ENCODE results near the gene HRG. TPM values are rescaled to one million over a fixed set of nuclear protein-coding genes. Genes with fewer than 3 reads are reported as not detected.

HRG gene
- total RNA-seq, 1 experiment from 2014 or later: not detected

DNA sequence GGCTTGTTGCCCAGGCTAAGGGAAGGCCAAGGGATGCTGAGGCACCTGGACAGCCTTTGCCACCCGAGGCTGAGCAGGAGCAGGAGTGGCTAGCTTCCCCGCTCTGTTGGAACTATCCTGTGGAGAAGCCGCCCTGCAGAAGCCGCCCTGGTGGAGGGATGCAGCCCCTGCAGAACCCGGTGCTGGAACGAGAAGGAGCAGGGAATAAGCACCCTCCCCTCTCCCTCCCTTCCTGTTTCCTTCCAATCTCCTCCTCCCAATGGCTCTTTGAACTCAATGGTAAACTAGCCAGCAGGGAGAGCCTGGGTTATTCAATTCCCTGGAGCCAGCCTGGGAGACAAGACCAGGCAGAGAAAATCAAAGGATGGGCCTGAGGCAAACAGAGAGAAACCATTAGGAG lies 11.8 kb upstream of the HRG start:
- no peaks in the 10 kb centered on the region for H3K9me2 ChIP-seq (replicated peaks; ENCODE audit: insufficient read depth, low read length)
- H3K27ac ChIP-seq (ENCODE audit: low read length): peak overlapping the region; percentile 88
- H4K20me1 ChIP-seq (ENCODE audit: insufficient read depth, low read depth, low read length): no peaks in the 10 kb centered on the region
- no peaks in the 10 kb centered on the region for H3K36me3 ChIP-seq (ENCODE audit: insufficient read depth, low read length)
- DNase-seq: no peak
- H2AFZ ChIP-seq (ENCODE audit: low read length): peak overlapping the region; percentile 71; the same call in 1 of the 2 replicates
- no peaks in the 10 kb centered on the region for H3K27me3 ChIP-seq (ENCODE audit: low read length)
- H3K9me3 ChIP-seq (ENCODE audit: low read length): no peaks in the 10 kb centered on the region
- peaks cover 25% of the 10 kb centered on the region for H3K4me1 ChIP-seq (ENCODE audit: low read length)
- H3K79me2 ChIP-seq (ENCODE audit: low read length): no peaks in the 10 kb centered on the region
- H3K9ac ChIP-seq (ENCODE audit: low read length): peak overlapping the region; percentile 50
- H3K4me3 ChIP-seq (ENCODE audit: low read length): peak overlapping the region; percentile 10; the same call in 1 of the 2 replicates
- H3K4me2 ChIP-seq (ENCODE audit: low read depth, low read length, poor library complexity, severe bottlenecking): peak overlapping the region; percentile 53

DNA sequence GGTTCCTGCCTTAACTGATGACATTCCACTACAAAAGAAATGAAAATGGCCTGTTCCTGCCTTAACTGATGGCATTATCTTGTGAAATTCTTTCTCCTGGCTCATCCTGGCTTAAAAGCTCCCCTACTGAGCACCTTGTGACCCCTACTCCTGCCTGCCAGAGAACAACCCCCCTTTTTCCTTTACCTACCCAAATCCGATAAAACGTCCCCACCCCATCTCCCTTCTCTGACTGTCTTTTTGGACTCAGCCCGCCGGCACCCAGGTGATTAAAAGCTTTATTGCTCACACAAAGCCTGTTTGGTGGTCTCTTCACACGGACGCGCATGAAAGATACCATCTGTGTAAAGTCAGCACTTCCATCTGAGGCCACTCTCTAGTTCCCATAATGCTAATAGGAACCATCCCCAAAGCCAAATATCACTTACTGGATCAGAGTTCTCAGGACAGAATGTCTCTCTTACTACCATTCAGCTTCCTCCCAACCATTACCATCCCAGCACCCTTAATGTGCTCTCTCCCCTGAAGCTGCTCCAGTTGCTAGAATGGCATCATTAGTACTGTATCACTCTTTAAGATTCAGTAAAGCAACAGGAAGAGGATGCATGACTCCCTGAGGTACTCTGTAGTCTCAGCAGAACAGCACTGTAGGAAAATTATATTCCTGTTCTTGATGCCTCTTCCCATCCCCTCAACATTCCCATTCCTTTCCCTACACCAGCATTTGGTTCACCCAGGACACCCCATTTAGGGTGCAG lies 2.3 kb upstream of the HRG start:
- no peaks in the 10 kb centered on the region for H3K9me2 ChIP-seq (replicated peaks; ENCODE audit: insufficient read depth, low read length)
- H4K20me1 ChIP-seq (ENCODE audit: insufficient read depth, low read depth, low read length): no peaks in the 10 kb centered on the region
- no peaks in the 10 kb centered on the region for H3K9me3 ChIP-seq (ENCODE audit: low read length)
- H3K4me2 ChIP-seq (ENCODE audit: low read depth, low read length, poor library complexity, severe bottlenecking): no peak overlapping the region
- no peak for DNase-seq
- no peaks in the 10 kb centered on the region for H3K36me3 ChIP-seq (ENCODE audit: insufficient read depth, low read length)
- no peak overlapping the region for H2AFZ ChIP-seq (ENCODE audit: low read length)
- no peak overlapping the region for H3K27ac ChIP-seq (ENCODE audit: low read length)
- no peaks in the 10 kb centered on the region for H3K27me3 ChIP-seq (ENCODE audit: low read length)
- H3K4me1 ChIP-seq (ENCODE audit: low read length): no peaks in the 10 kb centered on the region
- H3K4me3 ChIP-seq (ENCODE audit: low read length): no peak overlapping the region
- no peaks in the 10 kb centered on the region for H3K79me2 ChIP-seq (ENCODE audit: low read length)
- no peak overlapping the region for H3K9ac ChIP-seq (ENCODE audit: low read length)

DNA sequence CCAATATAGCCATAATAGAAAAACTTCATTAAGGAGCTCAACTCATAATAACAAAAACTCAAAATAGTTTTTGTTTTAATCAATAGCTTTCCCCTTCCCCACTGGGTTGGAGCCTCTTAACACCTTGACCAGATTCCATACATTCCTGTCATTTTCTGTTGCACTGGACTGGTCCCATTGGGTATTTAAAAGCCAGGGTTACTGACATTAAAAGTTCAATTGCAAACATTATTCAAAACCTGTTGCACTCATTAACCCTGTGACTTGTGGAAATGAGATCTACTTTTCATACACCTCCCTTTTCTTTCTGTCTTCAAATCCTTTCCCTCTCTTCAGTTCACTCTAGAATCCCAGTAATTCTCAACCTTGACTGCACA lies 1.7 kb upstream of the HRG start:
- Histone ChIP-seq H3K4me2 (ENCODE audit: low read depth, low read length, poor library complexity, severe bottlenecking) (no peak overlapping the region), H3K36me3 (ENCODE audit: insufficient read depth, low read length) (no peaks in the 10 kb centered on the region), H3K9me3 (ENCODE audit: low read length) (no peaks in the 10 kb centered on the region), H3K4me3 (ENCODE audit: low read length) (no peak overlapping the region), H3K9me2 (replicated peaks; ENCODE audit: insufficient read depth, low read length) (no peaks in the 10 kb centered on the region), H3K4me1 (ENCODE audit: low read length) (no peaks in the 10 kb centered on the region), H3K27ac (ENCODE audit: low read length) (no peak overlapping the region), H3K9ac (ENCODE audit: low read length) (no peak overlapping the region), H2AFZ (ENCODE audit: low read length) (no peak overlapping the region), H3K79me2 (ENCODE audit: low read length) (no peaks in the 10 kb centered on the region), H4K20me1 (ENCODE audit: insufficient read depth, low read depth, low read length) (no peaks in the 10 kb centered on the region), H3K27me3 (ENCODE audit: low read length) (no peaks in the 10 kb centered on the region)
- DNase-seq: no peak

DNA sequence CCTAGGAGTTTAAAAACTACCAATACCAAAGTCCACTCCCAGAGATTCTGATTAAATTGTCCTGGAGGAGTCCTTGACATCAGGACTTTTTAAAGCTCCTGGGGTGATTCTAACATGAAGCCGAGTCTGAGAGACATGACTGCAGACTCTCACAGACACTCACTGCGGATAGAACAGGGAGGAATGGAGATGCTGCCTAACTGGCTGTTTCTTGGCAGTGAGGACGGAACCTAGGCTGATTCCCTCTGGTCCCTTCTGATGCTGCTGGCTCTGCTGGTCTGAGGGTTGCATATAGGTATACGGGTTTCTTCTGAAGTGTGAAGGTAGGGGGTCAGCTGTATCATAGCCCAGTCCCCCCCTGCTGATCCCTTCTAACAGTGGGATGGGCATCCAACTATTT lies 1.3 kb upstream of the HRG start:
- H2AFZ ChIP-seq (ENCODE audit: low read length): no peak overlapping the region
- no peaks in the 10 kb centered on the region for H3K79me2 ChIP-seq (ENCODE audit: low read length)
- H3K4me1 ChIP-seq (ENCODE audit: low read length): no peaks in the 10 kb centered on the region
- H3K4me2 ChIP-seq (ENCODE audit: low read depth, low read length, poor library complexity, severe bottlenecking): no peak overlapping the region
- no peaks in the 10 kb centered on the region for H3K9me2 ChIP-seq (replicated peaks; ENCODE audit: insufficient read depth, low read length)
- H3K9me3 ChIP-seq (ENCODE audit: low read length): no peaks in the 10 kb centered on the region
- no peak overlapping the region for H3K27ac ChIP-seq (ENCODE audit: low read length)
- H3K27me3 ChIP-seq (ENCODE audit: low read length): no peaks in the 10 kb centered on the region
- no peak overlapping the region for H3K4me3 ChIP-seq (ENCODE audit: low read length)
- no peak overlapping the region for H3K9ac ChIP-seq (ENCODE audit: low read length)
- no peak for DNase-seq
- H4K20me1 ChIP-seq (ENCODE audit: insufficient read depth, low read depth, low read length): no peaks in the 10 kb centered on the region
- no peaks in the 10 kb centered on the region for H3K36me3 ChIP-seq (ENCODE audit: insufficient read depth, low read length)

DNA sequence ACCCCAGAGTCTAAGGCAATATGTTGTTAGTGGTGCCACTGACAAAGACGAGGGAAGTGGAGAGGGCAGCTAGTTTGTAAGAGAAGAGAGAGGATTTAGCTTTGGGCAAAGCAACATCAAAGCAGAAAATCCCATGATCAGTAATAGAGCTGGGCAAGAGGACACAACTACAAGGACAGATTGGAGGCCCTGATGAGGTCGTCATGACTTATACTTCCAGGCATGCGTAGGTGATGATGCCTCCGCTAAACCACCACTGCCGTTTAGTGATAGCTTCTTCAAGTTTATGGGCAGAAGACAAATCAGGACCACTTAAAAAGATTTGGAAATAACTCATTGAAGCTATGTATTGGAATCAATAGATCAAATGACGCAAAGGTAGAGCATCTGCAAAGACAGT lies 2.6 kb downstream of the HRG start:
- no peaks in the 10 kb centered on the region for H3K36me3 ChIP-seq (ENCODE audit: insufficient read depth, low read length)
- H3K79me2 ChIP-seq (ENCODE audit: low read length): no peaks in the 10 kb centered on the region
- DNase-seq: no peak
- H3K9me2 ChIP-seq (replicated peaks; ENCODE audit: insufficient read depth, low read length): no peaks in the 10 kb centered on the region
- H3K9ac ChIP-seq (ENCODE audit: low read length): no peak overlapping the region
- no peak overlapping the region for H3K4me2 ChIP-seq (ENCODE audit: low read depth, low read length, poor library complexity, severe bottlenecking)
- H3K4me1 ChIP-seq (ENCODE audit: low read length): no peaks in the 10 kb centered on the region
- no peak overlapping the region for H3K27ac ChIP-seq (ENCODE audit: low read length)
- no peaks in the 10 kb centered on the region for H4K20me1 ChIP-seq (ENCODE audit: insufficient read depth, low read depth, low read length)
- no peak overlapping the region for H3K4me3 ChIP-seq (ENCODE audit: low read length)
- no peaks in the 10 kb centered on the region for H3K27me3 ChIP-seq (ENCODE audit: low read length)
- no peak overlapping the region for H2AFZ ChIP-seq (ENCODE audit: low read length)
- no peaks in the 10 kb centered on the region for H3K9me3 ChIP-seq (ENCODE audit: low read length)

DNA sequence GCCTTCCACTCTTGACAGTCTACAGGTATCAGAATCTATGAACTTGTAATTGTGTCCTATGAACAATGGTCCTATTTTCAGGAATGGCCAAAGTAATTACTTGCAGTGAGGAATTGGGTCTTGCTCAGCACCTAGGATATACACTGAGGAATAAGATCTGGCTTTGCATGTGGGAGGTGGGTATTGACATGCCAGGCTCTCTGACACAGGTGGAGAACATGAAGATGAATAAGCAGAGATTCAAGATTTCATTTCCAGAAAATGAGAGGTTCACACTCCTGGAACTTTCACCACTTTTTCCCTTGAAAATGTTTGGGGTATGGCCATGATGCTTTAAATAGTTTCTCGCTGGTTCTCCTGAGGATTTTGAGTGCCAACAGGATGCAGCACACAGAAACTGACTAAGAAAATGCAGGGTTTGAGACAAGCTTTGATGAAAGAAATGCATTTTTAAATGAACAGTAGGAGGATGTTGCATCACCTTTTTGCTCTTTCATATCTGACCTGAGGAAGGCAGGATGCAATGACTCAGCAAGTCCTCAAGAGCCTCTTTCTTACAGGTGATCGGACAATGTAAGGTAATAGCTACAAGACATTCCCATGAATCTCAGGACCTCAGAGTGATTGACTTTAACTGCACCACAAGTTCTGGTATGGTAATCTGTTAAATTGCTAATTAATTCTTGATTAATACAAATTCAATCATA lies 3.7 kb downstream of the HRG start:
- no peaks in the 10 kb centered on the region for H4K20me1 ChIP-seq (ENCODE audit: insufficient read depth, low read depth, low read length)
- H3K9me3 ChIP-seq (ENCODE audit: low read length): no peaks in the 10 kb centered on the region
- no peak for DNase-seq
- no peak overlapping the region for H3K9ac ChIP-seq (ENCODE audit: low read length)
- no peak overlapping the region for H2AFZ ChIP-seq (ENCODE audit: low read length)
- H3K4me3 ChIP-seq (ENCODE audit: low read length): no peak overlapping the region
- H3K9me2 ChIP-seq (replicated peaks; ENCODE audit: insufficient read depth, low read length): no peaks in the 10 kb centered on the region
- H3K27ac ChIP-seq (ENCODE audit: low read length): no peak overlapping the region
- H3K4me1 ChIP-seq (ENCODE audit: low read length): no peaks in the 10 kb centered on the region
- no peaks in the 10 kb centered on the region for H3K27me3 ChIP-seq (ENCODE audit: low read length)
- H3K4me2 ChIP-seq (ENCODE audit: low read depth, low read length, poor library complexity, severe bottlenecking): no peak overlapping the region
- H3K79me2 ChIP-seq (ENCODE audit: low read length): no peaks in the 10 kb centered on the region
- H3K36me3 ChIP-seq (ENCODE audit: insufficient read depth, low read length): no peaks in the 10 kb centered on the region

DNA sequence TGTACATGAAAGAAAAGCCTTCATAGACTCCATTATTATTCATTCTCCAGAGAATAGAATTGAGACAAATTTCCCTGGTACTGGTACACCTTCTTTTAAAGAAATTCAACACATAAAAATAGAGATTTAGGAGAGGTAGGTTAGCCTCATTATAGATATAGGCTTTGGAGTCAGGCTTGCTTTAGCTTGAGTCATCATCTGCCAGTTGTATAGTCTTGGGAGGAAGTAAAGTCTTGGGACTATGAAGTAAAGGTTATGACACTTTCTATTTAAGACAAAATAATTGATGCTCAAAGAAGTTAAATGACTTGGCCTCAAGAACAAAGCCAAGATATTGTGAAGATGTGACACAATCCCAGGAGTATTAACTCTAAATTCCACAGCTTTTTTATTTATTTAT lies 4.3 kb downstream of the HRG start:
- Histone ChIP-seq H3K27me3 (ENCODE audit: low read length) (no peaks in the 10 kb centered on the region), H3K4me2 (ENCODE audit: low read depth, low read length, poor library complexity, severe bottlenecking) (no peak overlapping the region), H3K4me1 (ENCODE audit: low read length) (no peaks in the 10 kb centered on the region), H3K36me3 (ENCODE audit: insufficient read depth, low read length) (no peaks in the 10 kb centered on the region), H3K79me2 (ENCODE audit: low read length) (no peaks in the 10 kb centered on the region), H3K9ac (ENCODE audit: low read length) (no peak overlapping the region), H4K20me1 (ENCODE audit: insufficient read depth, low read depth, low read length) (no peaks in the 10 kb centered on the region), H3K27ac (ENCODE audit: low read length) (no peak overlapping the region), H3K4me3 (ENCODE audit: low read length) (no peak overlapping the region), H3K9me2 (replicated peaks; ENCODE audit: insufficient read depth, low read length) (no peaks in the 10 kb centered on the region), H2AFZ (ENCODE audit: low read length) (no peak overlapping the region), H3K9me3 (ENCODE audit: low read length) (no peaks in the 10 kb centered on the region)
- DNase-seq: no peak

DNA sequence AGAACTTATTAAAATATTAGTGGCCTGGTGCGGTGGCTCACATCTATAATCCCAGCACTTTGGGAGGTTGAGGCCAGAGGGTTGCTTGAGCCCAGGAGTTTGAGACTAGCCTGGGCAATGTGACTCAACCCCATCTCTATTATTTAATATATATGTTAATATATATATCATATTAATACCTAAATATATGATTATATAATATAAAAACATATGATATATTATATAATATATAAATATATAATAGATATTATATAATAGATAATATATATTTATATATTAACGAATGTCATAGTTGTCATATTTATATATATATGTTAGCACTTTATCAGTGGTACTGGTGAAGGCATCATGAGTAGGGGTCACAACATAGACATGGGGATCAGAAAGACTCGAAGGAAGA lies 5.2 kb downstream of the HRG start:
- Histone ChIP-seq H3K79me2 (ENCODE audit: low read length) (no peaks in the 10 kb centered on the region), H3K4me1 (ENCODE audit: low read length) (no peaks in the 10 kb centered on the region), H3K9me2 (replicated peaks; ENCODE audit: insufficient read depth, low read length) (no peaks in the 10 kb centered on the region), H3K4me3 (ENCODE audit: low read length) (no peak overlapping the region), H3K4me2 (ENCODE audit: low read depth, low read length, poor library complexity, severe bottlenecking) (no peak overlapping the region), H2AFZ (ENCODE audit: low read length) (no peak overlapping the region), H3K9me3 (ENCODE audit: low read length) (no peaks in the 10 kb centered on the region), H4K20me1 (ENCODE audit: insufficient read depth, low read depth, low read length) (no peaks in the 10 kb centered on the region), H3K36me3 (ENCODE audit: insufficient read depth, low read length) (no peaks in the 10 kb centered on the region), H3K27ac (ENCODE audit: low read length) (no peak overlapping the region), H3K27me3 (ENCODE audit: low read length) (no peaks in the 10 kb centered on the region), H3K9ac (ENCODE audit: low read length) (no peak overlapping the region)
- DNase-seq: no peak

Measured in Karpas-422 (cell line).